SH-SY5Y (cell line): ENCODE results near the gene LRCOL1.

Experiments
- GATA2 ChIP-seq: IDR thresholded peaks from 2 replicates; pipeline ENCODE4 v1.6.1; 2011; ENCODE audit warnings: mild to moderate bottlenecking, low read depth, low read length
- GATA3 ChIP-seq: IDR thresholded peaks from 2 replicates; pipeline ENCODE4 v1.6.1; 2011; ENCODE audit warnings: low read depth, mild to moderate bottlenecking, low read length, moderate library complexity

GRCh38 chr12:132570635-132571034, 39.7 kb downstream of the LRCOL1 start:
- TF ChIP-seq GATA2 (no peak), GATA3 (no peak)
